SHP77 (cell line): Measurements from ENCODE around the gene GPRASP2.
A peak's percentile ranks its signal among the peaks of the same experiment; 100 is the strongest.
"Not testable (repeated sequence)": the region's sequence is repeated elsewhere in the genome, so short reads cannot be mapped to it uniquely, and the experiment has no call there.

Experiments
- DNase-seq, 2 experiments: peaks; one replicate each; lab custom pipeline; 2025; lab: John Stamatoyannopoulos, UW

GPRASP2 gene

DNA sequence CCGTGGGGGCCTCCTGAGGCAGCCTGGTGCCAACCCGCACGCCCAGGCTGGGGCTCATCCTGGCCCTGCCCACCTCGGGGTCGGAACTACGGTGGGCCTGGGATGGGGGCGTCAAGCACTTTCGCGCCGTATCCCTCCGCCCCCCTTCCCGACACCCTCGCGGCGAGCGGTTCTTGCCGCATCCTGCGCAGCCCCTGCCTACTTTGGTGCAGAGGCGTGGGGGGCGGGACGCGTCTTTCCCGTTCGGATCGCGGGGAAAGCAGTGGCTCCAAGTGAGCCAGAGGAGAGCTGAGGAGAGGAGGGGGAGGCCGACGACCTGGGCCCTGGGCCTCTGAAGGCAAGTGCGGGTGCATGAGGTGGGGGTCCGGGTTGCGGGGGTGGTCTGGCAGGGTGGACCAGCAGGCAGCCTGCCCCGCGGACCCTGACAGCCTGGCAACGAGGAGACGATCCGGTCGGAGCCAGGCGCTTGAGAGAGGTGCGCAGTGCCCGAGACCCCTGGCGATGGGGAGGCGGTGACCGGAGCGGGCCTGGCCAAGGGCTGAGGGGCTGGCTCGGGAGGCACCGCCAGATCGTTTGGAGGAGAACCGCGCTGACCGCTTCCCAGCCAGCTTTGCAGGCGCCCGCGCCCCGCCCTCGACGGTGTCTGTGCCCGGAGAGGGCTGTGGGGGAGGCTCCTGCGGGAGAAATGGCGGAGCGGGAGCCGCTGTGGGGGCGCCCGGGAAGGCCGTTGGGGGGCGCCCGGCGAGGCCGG, at the start of gene GPRASP2:
Gene GPRASP2, plus strand, starts transcription at position 233 of the 751 bp plus-strand sequence. CDS start 2,422 bp downstream, outside the sequence.
- DNase-seq = peak; percentile 12 to 14

DNA sequence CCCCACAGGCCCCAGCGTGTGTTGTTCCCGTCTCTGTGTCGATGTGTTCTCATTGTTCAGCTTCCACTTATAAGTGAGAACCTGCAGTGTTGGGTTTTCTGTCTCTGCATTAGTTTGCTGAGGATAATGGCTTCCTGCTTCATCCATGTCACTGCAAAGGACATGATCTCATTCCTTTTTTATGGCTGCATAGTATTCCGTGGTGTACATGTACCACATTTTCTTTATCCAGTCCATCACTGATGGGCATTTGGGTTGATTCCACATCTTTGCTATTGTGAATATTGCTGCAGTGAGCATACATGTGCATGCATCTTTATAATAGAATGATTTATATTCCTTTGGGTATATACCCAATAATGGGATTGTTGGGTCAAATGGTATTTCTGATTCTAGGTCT, 48.4 kb upstream of the GPRASP2 start:
- DNase-seq = not testable (repeated sequence)

DNA sequence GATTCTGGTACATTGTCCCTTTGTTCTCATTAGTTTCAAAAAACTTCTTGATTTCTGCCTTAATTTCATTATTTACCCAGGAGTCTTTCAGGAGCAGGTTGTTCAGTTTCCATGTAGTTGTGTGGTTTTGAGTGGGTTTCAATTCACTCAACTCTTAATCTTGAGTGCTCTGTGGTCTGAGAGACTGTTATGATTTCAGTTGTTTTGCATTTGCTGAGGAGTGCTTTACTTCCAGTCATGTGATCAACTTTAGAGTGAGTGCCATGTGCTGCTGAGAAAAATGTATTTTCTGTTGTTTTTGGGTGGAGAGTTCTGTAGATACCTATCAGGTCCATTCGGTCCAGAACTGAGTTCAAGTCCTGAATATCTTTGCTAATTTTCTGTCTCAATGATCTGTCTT, 45.2 kb upstream of the GPRASP2 start:
- DNase-seq = not testable (repeated sequence)

GRCh38 chrX:102669526-102669925, 42.7 kb upstream of the GPRASP2 start:
- DNase-seq = no peak

DNA sequence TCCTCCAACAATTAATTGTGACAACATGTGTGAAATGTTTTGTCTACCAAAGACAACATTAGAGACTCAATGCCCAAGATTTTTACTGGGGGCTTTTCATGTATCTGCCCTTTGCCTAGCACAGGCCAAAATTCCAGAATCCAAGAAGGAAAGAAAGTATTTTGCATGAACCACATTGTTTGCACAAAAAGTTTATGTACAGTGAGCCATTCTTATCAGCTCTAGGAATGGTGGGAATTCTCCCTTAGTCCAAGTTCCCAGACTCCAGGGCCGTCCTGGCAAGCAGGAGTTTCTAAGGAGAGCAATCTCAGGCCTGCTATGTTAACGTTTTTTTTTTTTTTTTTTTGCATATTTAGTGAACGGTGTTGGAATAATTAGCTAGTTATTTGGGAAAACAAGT, 39.4 kb upstream of the GPRASP2 start:
- DNase-seq = no peak

DNA sequence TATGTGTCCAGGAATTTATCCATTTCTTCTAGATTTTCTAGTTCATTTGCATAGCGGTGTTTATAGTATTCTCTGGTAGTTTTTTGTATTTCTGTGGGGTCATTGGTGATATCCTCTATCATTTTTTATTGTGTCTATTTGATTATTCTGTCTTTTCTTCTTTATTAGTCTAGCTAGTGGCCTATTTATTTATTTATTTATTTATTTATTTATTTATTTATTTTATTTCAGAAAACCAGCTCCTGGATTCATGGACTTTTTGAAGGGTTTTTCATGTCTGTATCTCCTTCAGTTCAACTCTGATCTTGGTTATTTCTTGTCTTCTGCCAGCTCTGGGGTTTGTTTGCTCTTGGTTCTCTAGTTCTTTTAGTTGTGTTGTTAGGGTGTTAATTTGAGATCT, 34.8 kb upstream of the GPRASP2 start:
- DNase-seq = not testable (repeated sequence)

GRCh38 chrX:102684772-102685520, 27.3 kb upstream of the GPRASP2 start:
- DNase-seq = no peak

GRCh38 chrX:102694749-102695148, 17.5 kb upstream of the GPRASP2 start:
- no peak for DNase-seq

- DNase-seq = no peak
These were observed 15.9 kb upstream of the GPRASP2 start for GRCh38 chrX:102696306-102696705.

DNA sequence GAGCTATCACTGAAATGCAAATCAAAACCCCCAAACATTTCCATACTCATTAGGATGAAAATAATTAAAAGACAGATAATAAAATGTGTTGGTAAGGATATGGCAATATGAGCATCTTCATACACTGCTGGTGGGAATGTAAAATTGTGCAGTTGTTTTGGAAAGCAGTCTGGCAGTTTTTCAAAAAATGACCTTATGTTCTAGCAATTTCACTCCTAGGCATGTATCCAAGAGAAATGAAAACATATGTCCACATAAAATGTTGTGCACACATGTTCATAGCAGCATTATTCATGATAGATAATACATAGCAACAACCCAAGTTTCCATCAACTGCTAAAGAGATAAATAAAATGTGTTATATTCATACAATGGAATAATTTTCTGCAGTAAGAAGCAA, 14.8 kb upstream of the GPRASP2 start:
- no peak for DNase-seq

- no peak for DNase-seq
These were observed 3.3 kb upstream of the GPRASP2 start for GRCh38 chrX:102708900-102709299.

- DNase-seq = no peak
These were observed 404 bp upstream of the GPRASP2 start for GRCh38 chrX:102711872-102712215.

DNA sequence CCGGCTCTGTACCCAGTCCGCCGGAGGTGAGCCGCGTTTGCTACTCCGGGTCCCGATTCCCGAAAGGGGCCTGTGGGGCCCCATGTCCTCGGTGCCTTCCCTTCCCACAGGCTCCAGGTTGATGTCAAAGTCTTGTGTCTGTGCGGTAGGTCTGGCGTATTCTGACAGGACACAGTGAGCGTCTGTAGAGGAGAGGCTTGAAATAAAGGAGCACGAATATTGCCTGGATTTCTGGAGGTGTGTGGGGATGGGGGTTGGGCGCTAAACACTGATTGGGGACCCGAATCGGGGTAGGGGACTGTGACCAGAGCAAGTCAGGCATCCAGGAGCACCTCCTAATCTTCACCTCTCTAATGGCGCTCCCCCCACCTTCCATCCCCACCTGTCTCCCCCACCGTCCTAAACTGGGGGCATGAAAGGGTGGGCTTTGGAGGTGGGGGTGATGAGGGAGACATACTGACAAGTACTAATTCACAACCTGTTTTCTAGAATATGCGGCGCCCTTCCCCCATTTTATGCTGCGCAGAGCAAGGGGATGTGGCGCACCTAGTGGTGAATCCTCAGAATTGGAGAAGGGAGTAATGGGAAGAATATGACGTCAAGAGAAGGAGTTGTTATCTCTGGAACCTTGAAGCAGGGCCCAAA, 855 bp downstream of the GPRASP2 start:
- peak in 1 of 2 experiments; percentile 38 for DNase-seq

GRCh38 chrX:102714994-102715393, 2.7 kb downstream of the GPRASP2 start:
- DNase-seq = no peak

DNA sequence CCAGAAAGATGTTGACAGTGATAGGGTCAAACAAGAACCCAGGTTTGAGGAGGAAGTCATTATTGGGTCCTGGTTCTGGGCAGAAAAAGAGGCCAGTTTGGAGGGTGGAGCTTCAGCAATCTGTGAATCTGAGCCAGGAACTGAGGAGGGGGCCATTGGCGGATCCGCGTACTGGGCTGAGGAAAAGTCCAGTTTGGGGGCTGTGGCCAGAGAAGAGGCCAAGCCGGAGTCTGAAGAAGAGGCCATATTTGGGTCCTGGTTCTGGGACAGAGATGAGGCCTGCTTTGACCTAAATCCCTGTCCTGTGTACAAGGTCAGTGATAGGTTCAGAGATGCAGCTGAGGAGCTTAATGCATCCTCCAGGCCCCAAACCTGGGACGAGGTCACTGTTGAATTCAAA, 3.7 kb downstream of the GPRASP2 start:
- no peak for DNase-seq

DNA sequence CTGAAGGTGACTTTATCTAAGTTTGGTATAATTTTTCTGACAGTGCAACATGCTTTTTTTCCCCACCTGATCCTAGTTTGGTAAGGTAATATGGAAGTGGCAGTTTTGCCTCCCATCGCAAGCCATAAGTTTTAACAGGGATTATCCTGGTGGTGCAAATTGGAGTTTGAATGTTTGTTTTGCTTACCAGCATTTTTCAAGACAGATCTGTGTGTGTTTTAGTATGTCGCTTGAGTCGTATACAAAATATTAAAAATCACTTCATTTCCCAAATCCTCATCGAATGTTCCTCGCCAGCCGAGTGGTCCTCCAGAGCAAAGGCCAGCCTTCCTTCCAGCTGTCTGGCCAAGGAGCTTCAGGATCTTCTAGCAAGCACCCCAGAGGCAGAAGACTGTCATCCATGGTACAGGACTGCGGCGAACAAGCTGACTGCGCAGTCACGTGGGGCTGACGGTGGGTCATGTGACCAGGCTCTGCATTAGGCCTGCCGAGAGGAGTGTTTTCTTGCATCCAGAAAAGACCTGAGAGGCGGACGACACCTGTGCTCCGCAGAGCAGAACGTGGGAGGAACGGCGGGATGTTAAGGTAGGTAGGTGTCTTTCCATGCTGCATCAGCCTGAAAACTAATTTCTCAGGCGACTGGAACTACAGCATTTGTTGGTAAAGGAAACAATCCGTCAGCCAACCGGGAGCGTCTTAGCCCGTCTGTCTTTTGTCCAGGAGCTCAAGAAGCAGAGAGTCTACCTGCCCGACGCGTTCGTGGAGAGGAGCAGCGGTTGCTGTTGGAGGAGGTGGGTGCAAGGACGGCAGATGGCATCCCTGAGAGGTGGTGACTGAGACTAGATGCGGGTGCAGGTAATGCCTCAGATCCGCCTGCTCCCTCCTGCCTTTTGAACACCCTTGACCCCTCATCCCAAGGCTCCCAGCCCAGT, 8.3 kb downstream of the GPRASP2 start, which contains the start of gene GPRASP3:
Gene GPRASP3, plus strand, starts transcription at position 507 of the 932 bp plus-strand sequence. CDS start 28,253 bp downstream, outside the sequence.
- DNase-seq = peak; percentile 23 to 55

DNA sequence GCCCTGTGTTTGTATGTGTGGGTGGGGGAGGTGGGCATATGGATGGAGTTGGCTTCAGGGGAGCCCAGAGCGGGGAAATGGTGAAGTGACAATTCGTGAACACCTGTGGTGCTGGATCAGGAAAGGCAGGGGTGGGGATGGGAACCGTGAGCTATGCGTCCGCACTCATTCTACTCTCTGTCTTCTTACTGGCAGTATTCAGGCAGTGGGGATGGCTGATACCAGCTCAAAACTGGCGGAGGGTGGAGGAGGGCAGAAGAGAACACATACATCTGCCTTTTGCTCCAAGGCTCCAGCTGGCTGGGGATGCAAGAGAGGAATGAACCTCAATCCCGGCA, 8.9 kb downstream of the GPRASP2 start:
- DNase-seq = not testable (repeated sequence)

- DNase-seq = no peak
These were observed 11.2 kb downstream of the GPRASP2 start for GRCh38 chrX:102723456-102723855.

DNA sequence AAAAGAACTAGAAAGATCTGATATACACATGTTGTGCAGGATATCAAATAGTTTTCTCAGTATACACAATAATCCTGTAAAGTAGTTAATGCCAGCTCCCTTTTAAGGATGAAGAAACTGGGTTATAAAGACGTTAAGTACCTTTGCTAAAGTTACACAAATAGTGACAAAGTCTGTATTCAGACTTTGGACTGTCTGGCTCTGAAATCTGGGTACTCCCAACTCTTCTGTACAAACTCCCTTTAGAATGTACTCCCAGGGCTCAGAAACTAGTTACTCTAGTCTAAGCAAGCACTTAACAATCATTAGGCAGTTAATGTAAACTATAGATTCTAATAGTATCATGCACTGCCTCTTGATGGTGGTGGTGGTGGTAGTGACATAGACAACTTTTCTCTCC, 15.5 kb downstream of the GPRASP2 start:
- DNase-seq = no peak

GRCh38 chrX:102728646-102729045, 16.4 kb downstream of the GPRASP2 start:
- DNase-seq = no peak

DNA sequence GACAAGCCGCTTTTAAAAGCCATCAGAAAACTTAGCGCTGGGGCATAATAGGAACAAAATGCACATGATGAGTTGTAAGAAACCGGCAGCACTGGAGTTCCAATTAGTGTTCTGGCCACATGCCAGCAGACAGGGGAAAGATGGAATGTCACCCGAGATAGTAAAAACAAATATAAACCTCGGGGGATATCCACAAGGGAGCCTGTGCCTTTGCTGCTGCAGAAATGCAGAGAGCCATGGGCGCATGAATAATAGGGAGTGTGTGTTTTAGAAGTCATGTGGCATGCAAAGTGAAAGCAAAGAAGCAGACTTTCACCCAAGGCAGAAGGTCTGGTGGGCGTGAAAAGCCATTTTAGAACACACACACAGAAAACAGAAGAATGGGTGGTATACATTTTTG, 27.4 kb downstream of the GPRASP2 start:
- DNase-seq = no peak

GRCh38 chrX:102744307-102744706, 32.1 kb downstream of the GPRASP2 start:
- DNase-seq = no peak
